GM21576 (cell line): ENCODE results near the gene CYP46A1.

ENCODE experiments used
- ATAC-seq: cut with Tn5 transposase; IDR thresholded peaks from one replicate; pipeline ENCODE4 v1.9.1; 2021; ENCODE audit warnings: mild to moderate bottlenecking, moderate library complexity; ENCODE audit not compliant: unreplicated experiment

CYP46A1 gene

GRCh38 chr14:99727096-99727870 lies 43.2 kb downstream of the CYP46A1 start:
- ATAC-seq: no peak

GRCh38 chr14:99728231-99728920 lies 44.3 kb downstream of the CYP46A1 start:
- no peak for ATAC-seq

GRCh38 chr14:99728981-99729451 lies 44.9 kb downstream of the CYP46A1 start:
- ATAC-seq: no peak

GRCh38 chr14:99729991-99730875 lies 46.1 kb downstream of the CYP46A1 start:
- no peak for ATAC-seq

GRCh38 chr14:99730876-99731546 lies 46.9 kb downstream of the CYP46A1 start:
- ATAC-seq: no peak

- ATAC-seq: no peak
These were observed 47.7 kb downstream of the CYP46A1 start for GRCh38 chr14:99731547-99732435.

GRCh38 chr14:99732436-99733210 lies 48.5 kb downstream of the CYP46A1 start:
- ATAC-seq: no peak

GRCh38 chr14:99733211-99733539 lies 49.1 kb downstream of the CYP46A1 start:
- no peak for ATAC-seq

- ATAC-seq: no peak
These were observed 49.7 kb downstream of the CYP46A1 start for GRCh38 chr14:99733540-99734405.

GRCh38 chr14:99734406-99735051 lies 50.4 kb downstream of the CYP46A1 start:
- ATAC-seq: no peak

GRCh38 chr14:99735189-99736135 lies 51.4 kb downstream of the CYP46A1 start:
- no peak for ATAC-seq

GRCh38 chr14:99736603-99737371 lies 52.7 kb downstream of the CYP46A1 start:
- ATAC-seq: no peak

- no peak for ATAC-seq
These were observed 53.4 kb downstream of the CYP46A1 start for GRCh38 chr14:99737451-99737951.

GRCh38 chr14:99737956-99738667 lies 54.0 kb downstream of the CYP46A1 start:
- ATAC-seq: no peak

- ATAC-seq: no peak
These were observed 56.3 kb downstream of the CYP46A1 start for GRCh38 chr14:99740411-99740810.
